NT2/D1 (cell line): Measurements from ENCODE around the gene TMPRSS12.
"Not testable (repeated sequence)": the region's sequence is repeated elsewhere in the genome, so short reads cannot be mapped to it uniquely, and the experiment has no call there.

ENCODE experiments used
- DNase-seq: peaks from one replicate; pipeline ENCODE4 v3.0.0-alpha.2; 2011; ENCODE audit warnings: low read depth, low spot score
- H3K27me3 ChIP-seq: 2 replicates; pipeline ENCODE4 v1.6.0; 2011; ENCODE audit warnings: mild to moderate bottlenecking; ENCODE audit not compliant: insufficient read length, insufficient read depth
- H3K36me3 ChIP-seq: 2 replicates; pipeline ENCODE4 v1.6.1; 2011; ENCODE audit warnings: mild to moderate bottlenecking, low read length, mixed read lengths; ENCODE audit not compliant: insufficient read depth, insufficient read length
- H3K4me1 ChIP-seq: 2 replicates; pipeline ENCODE4 v1.5.1; 2011; ENCODE audit not compliant: insufficient read depth, insufficient read length
- H3K4me3 ChIP-seq: 2 replicates; pipeline ENCODE4 v1.5.1; 2011; ENCODE audit warnings: low read depth; ENCODE audit not compliant: insufficient read length
- H3K9ac ChIP-seq: 2 replicates; pipeline ENCODE4 v1.6.0; 2011; ENCODE audit warnings: low read depth; ENCODE audit not compliant: insufficient read length
- H3K9me3 ChIP-seq: 2 replicates; pipeline ENCODE4 v1.5.1; 2011; ENCODE audit warnings: mild to moderate bottlenecking, low read length; ENCODE audit not compliant: insufficient read depth
- SUZ12 ChIP-seq: IDR thresholded peaks from 2 replicates; pipeline ENCODE4 v1.6.1; 2011; ENCODE audit not compliant: insufficient read length, insufficient read depth; ENCODE audit errors: extremely low read depth
- YY1 ChIP-seq: IDR thresholded peaks from 2 replicates; pipeline ENCODE4 v1.6.1; 2011; ENCODE audit not compliant: insufficient read length, insufficient read depth
- ZNF274 ChIP-seq: IDR thresholded peaks from 2 replicates; pipeline ENCODE4 v1.6.1; 2011; ENCODE audit warnings: mild to moderate bottlenecking, low read depth, low read length

Gene TMPRSS12, protein sequence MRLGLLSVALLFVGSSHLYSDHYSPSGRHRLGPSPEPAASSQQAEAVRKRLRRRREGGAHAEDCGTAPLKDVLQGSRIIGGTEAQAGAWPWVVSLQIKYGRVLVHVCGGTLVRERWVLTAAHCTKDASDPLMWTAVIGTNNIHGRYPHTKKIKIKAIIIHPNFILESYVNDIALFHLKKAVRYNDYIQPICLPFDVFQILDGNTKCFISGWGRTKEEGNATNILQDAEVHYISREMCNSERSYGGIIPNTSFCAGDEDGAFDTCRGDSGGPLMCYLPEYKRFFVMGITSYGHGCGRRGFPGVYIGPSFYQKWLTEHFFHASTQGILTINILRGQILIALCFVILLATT

GRCh38 chr12:50842637-50843493, at the start of gene TMPRSS12:
TMPRSS12 (plus strand) TSS chr12:50842926; CDS start chr12:50842965, 39 bp downstream.
- H3K36me3 ChIP-seq = no peaks in the 10 kb centered on the region
- no peaks in the 10 kb centered on the region for H3K27me3 ChIP-seq
- peaks cover 12% of the 10 kb centered on the region; the same call in 1 of the 2 replicates for H3K9me3 ChIP-seq
- DNase-seq = no peak
- H3K4me3 ChIP-seq = no peak within 1 kb of the TSS
- no peak for TF ChIP-seq SUZ12
- TF ChIP-seq YY1 = no peak
- TF ChIP-seq ZNF274 = no peak
- no peaks in the 10 kb centered on the region for H3K4me1 ChIP-seq
- no peak within 1 kb of the TSS for H3K9ac ChIP-seq

DNA sequence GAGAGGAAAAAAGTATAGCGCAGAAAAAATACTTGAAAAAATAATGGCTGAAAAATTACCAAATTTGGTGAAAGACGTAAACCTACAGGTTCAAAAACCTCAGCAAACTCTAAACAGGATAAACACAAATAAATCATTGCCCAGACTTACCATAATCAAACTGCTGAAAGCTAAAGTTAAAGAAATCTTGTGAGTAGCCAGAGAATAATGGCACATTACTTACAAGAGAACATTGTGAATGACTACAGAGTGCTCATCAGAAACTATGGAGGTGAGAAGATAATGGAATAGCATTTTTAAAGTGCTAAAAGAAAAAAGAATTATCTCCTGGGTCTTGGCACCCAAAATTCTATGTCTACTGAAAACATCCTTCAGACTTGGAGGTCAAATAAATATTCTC, 42.8 kb upstream of the TMPRSS12 start:
- no peak overlapping the region for H3K4me3 ChIP-seq
- TF ChIP-seq YY1 (no peak), ZNF274 (no peak), SUZ12 (no peak)
- no peak overlapping the region for H3K9ac ChIP-seq
- H3K27me3 ChIP-seq = no peaks in the 10 kb centered on the region
- peaks cover 18% of the 10 kb centered on the region for H3K9me3 ChIP-seq
- DNase-seq = no peak
- peaks cover 44% of the 10 kb centered on the region for H3K36me3 ChIP-seq
- H3K4me1 ChIP-seq = no peaks in the 10 kb centered on the region

DNA sequence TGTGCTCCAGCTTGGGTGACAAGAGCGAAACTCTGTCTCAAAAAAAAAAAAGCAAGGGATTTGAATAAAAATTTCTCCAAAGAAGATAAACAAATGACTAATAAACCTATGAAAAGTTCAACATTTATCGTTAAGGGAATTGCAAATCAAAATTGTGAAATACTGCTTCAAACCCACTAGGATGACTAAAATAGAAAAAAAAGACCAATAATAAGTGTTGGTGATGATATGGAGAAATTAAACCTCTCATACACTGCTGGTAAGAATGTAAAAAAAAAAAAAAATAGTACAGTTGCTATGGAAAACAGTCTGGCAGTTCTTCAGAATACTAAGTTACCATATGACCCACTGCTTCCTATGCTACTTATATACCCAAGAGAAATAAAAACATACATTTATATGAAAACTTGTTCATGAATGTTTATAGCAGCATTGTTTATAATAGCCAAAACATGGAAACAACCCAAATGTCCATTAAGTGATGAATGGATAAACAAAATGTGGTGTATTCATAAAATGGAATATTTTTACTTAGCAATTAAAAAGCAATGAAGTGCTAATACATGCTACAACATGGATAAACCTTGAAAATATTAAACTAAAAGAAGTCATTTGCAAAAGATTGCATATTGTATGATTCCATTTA, 39.4 kb upstream of the TMPRSS12 start:
- Histone ChIP-seq H3K9ac (no peak overlapping the region), H3K4me3 (no peak overlapping the region), H3K9me3 (peaks cover 18% of the 10 kb centered on the region), H3K27me3 (no peaks in the 10 kb centered on the region), H3K4me1 (no peaks in the 10 kb centered on the region), H3K36me3 (peaks cover 21% of the 10 kb centered on the region)
- DNase-seq = no peak
- no peak for TF ChIP-seq SUZ12
- no peak for TF ChIP-seq YY1

- no peak for TF ChIP-seq YY1
- TF ChIP-seq SUZ12 = no peak
- no peak for TF ChIP-seq ZNF274
- Histone ChIP-seq H3K36me3 (peaks cover 13% of the 10 kb centered on the region), H3K4me3 (no peak overlapping the region), H3K9ac (no peak overlapping the region), H3K27me3 (no peaks in the 10 kb centered on the region), H3K9me3 (no peaks in the 10 kb centered on the region), H3K4me1 (no peaks in the 10 kb centered on the region)
- no peak for DNase-seq
These were observed 36.5 kb upstream of the TMPRSS12 start for GRCh38 chr12:50806176-50806575.

- not testable (repeated sequence) for DNase-seq, H3K4me1 ChIP-seq, H3K9ac ChIP-seq, H3K4me3 ChIP-seq, H3K9me3 ChIP-seq, H3K27me3 ChIP-seq
- H3K36me3 ChIP-seq = peaks cover 23% of the 10 kb centered on the region
These were observed 33.6 kb upstream of the TMPRSS12 start for GRCh38 chr12:50809131-50809530.

GRCh38 chr12:50814921-50815320, 27.8 kb upstream of the TMPRSS12 start:
- H3K9ac ChIP-seq, H3K4me3 ChIP-seq, H3K4me1 ChIP-seq, DNase-seq, H3K9me3 ChIP-seq, H3K27me3 ChIP-seq: not testable (repeated sequence)
- H3K36me3 ChIP-seq = peaks cover 55% of the 10 kb centered on the region

DNA sequence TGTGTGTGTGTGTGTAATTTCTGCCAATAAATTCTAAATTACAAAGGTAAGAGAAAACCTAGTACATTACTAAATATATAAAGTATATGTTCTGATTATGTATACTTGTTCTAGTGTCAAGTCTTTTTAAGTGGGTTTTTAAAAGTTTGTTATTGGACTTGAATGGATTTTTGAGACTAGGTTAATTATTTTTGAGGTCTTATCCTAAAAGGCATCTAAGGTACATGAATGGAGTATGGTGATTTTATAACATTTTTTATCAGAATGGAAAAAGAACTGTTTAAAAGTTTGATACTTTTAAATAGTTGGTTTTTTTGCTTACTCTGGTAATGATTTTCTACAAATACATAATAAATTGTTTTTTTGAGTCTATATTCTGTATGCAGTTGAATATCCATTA, 22.5 kb upstream of the TMPRSS12 start:
- Histone ChIP-seq H3K27me3 (no peaks in the 10 kb centered on the region), H3K9me3 (no peaks in the 10 kb centered on the region), H3K4me1 (no peaks in the 10 kb centered on the region), H3K4me3 (no peak overlapping the region), H3K36me3 (peaks cover 37% of the 10 kb centered on the region), H3K9ac (no peak overlapping the region)
- no peak for DNase-seq
- no peak for TF ChIP-seq YY1
- TF ChIP-seq SUZ12 = no peak
- TF ChIP-seq ZNF274 = no peak
